Stimulated activated CD8-positive, alpha-beta memory T cell treated with anti-CD3 and anti-CD28 coated beads, Interleukin-12 subunit alpha, Interleukin-12 subunit beta, amount 100 ng/mL, for 24 hours (primary cell): Measurements from ENCODE around the gene AGBL4.
"Not testable (repeated sequence)": the region's sequence is repeated elsewhere in the genome, so short reads cannot be mapped to it uniquely, and the experiment has no call there.

ENCODE experiments used
- DNase-seq: peaks from one replicate; pipeline ENCODE4 v3.0.0-alpha.2; 2020; ENCODE audit errors: extremely low read depth

Gene AGBL4

GRCh38 chr1:49306507-49307070, 717.2 kb downstream of the AGBL4 start:
- DNase-seq = no peak

GRCh38 chr1:49302400-49302799, 721.4 kb downstream of the AGBL4 start:
- DNase-seq = not testable (repeated sequence)

GRCh38 chr1:49298304-49298703, 725.5 kb downstream of the AGBL4 start:
- no peak for DNase-seq

GRCh38 chr1:49297783-49298182, 726.0 kb downstream of the AGBL4 start:
- no peak for DNase-seq

GRCh38 chr1:49294539-49294938, 729.2 kb downstream of the AGBL4 start:
- DNase-seq = no peak

GRCh38 chr1:49293016-49293415, 730.7 kb downstream of the AGBL4 start:
- DNase-seq = no peak

- not testable (repeated sequence) for DNase-seq
Measured at GRCh38 chr1:49257211-49258049, 766.3 kb downstream of the AGBL4 start.

GRCh38 chr1:49252917-49253316, 770.8 kb downstream of the AGBL4 start:
- no peak for DNase-seq

- DNase-seq = no peak
Measured at GRCh38 chr1:49251019-49251784, 772.6 kb downstream of the AGBL4 start.

GRCh38 chr1:49240709-49241221, 783.0 kb downstream of the AGBL4 start:
- no peak for DNase-seq

- DNase-seq = no peak
Measured at GRCh38 chr1:49234988-49235387, 788.8 kb downstream of the AGBL4 start.

- no peak for DNase-seq
Measured at GRCh38 chr1:49229555-49229954, 794.2 kb downstream of the AGBL4 start.

- no peak for DNase-seq
Measured at GRCh38 chr1:49226758-49227157, 797.0 kb downstream of the AGBL4 start.

GRCh38 chr1:49225464-49225863, 798.3 kb downstream of the AGBL4 start:
- no peak for DNase-seq

- DNase-seq = no peak
Measured at GRCh38 chr1:49213301-49213700, 810.5 kb downstream of the AGBL4 start.

- no peak for DNase-seq
Measured at GRCh38 chr1:49208712-49209111, 815.0 kb downstream of the AGBL4 start.

- no peak for DNase-seq
Measured at GRCh38 chr1:49204720-49205119, 819.0 kb downstream of the AGBL4 start.

GRCh38 chr1:49200738-49201137, 823.0 kb downstream of the AGBL4 start:
- no peak for DNase-seq

- DNase-seq = no peak
Measured at GRCh38 chr1:49199564-49199963, 824.2 kb downstream of the AGBL4 start.

- no peak for DNase-seq
Measured at GRCh38 chr1:49197081-49197480, 826.7 kb downstream of the AGBL4 start.

- no peak for DNase-seq
Measured at GRCh38 chr1:49190138-49190537, 833.6 kb downstream of the AGBL4 start.

GRCh38 chr1:49187056-49187455, 836.7 kb downstream of the AGBL4 start:
- no peak for DNase-seq
